Panc1 (cell line): ENCODE results near the gene EYA2. TPM values are rescaled to one million over a fixed set of nuclear protein-coding genes. Genes with fewer than 3 reads are reported as not detected.

Experiments used
- ATAC-seq: fragments of 200-7000 bp; cut with Tn5 transposase; 2 replicates; pipeline ENCODE4 v1.9.1; 2020; ENCODE audit warnings: mild to moderate bottlenecking, moderate library complexity
- BruUV-seq: library from RNA; stranded (reverse); fragments of 400-500 nt; replicated peaks from 2 replicates; lab custom pipeline; 2021; lab: Mats Ljungman, UMichigan
- CTCF ChIA-PET: fragments of 300-600 bp; sonication (Branson Sonifier 250); formaldehyde crosslinking; loops from one replicate; lab custom pipeline; 2022; ENCODE audit warnings: antibody characterized with exemption; lab: Charles Lee
- POLR2A ChIA-PET: fragments of 300-600 bp; sonication (Branson Sonifier 250); formaldehyde crosslinking; loops from one replicate; lab custom pipeline; 2022; ENCODE audit warnings: antibody characterized with exemption; lab: Charles Lee
- DNase-seq: peaks from one replicate; pipeline ENCODE4 v3.0.0-alpha.2; 2010; ENCODE audit warnings: low read depth, low spot score
- H3K27ac ChIP-seq: 2 replicates; pipeline ENCODE4 v1.5.1; 2011; ENCODE audit warnings: mild to moderate bottlenecking, low read length, inconsistent platforms
- H3K27me3 ChIP-seq: fragments of 200-500 bp; sonication (Bioruptor generic); 2 replicates; pipeline ENCODE4 v1.6.0; 2014; ENCODE audit warnings: low read length, inconsistent platforms; ENCODE audit not compliant: control insufficient read depth, insufficient read depth
- H3K36me3 ChIP-seq: fragments of 200-500 bp; sonication (Bioruptor generic); 2 replicates; pipeline ENCODE4 v1.5.1; 2014; ENCODE audit warnings: inconsistent platforms, mild to moderate bottlenecking, low read length, moderate library complexity; ENCODE audit not compliant: control insufficient read depth, insufficient read depth
- H3K4me1 ChIP-seq: 2 replicates; pipeline ENCODE4 v1.5.1; 2011; ENCODE audit warnings: inconsistent platforms, mild to moderate bottlenecking, low read length, moderate library complexity; ENCODE audit not compliant: control insufficient read depth, insufficient read depth
- H3K4me3 ChIP-seq, 2 experiments: 2 replicates each; pipeline ENCODE4 v1.5.1; 2011 to 2012; ENCODE audit warnings: low read depth in 2 of 2, low read length in 2 of 2, mild to moderate bottlenecking in 2 of 2, inconsistent platforms in 1 of 2, moderate library complexity in 1 of 2
- H3K9me3 ChIP-seq: fragments of 200-500 bp; sonication (Bioruptor generic); 2 replicates; pipeline ENCODE4 v1.5.1; 2014; ENCODE audit warnings: low read depth, mild to moderate bottlenecking, inconsistent platforms, low read length, moderate library complexity; ENCODE audit not compliant: control insufficient read depth, insufficient read depth
- POLR2AphosphoS5 ChIP-seq: IDR thresholded peaks from 2 replicates; pipeline ENCODE4 v1.6.1; 2012; ENCODE audit warnings: mild to moderate bottlenecking, low read depth, low read length, moderate library complexity
- SIN3A ChIP-seq: IDR thresholded peaks from 2 replicates; pipeline ENCODE4 v1.6.1; 2012; ENCODE audit warnings: low read depth, mild to moderate bottlenecking, low read length, moderate library complexity, borderline replicate concordance; ENCODE audit not compliant: insufficient read depth
- TCF7L2 ChIP-seq: IDR thresholded peaks from 2 replicates; pipeline ENCODE4 v1.6.1; 2011; ENCODE audit warnings: mild to moderate bottlenecking, low read depth, low read length, inconsistent platforms
- in situ Hi-C: cut with HindIII; loops from 2 replicates; pipeline ENCODE4 v1.10.0; 2016; ENCODE audit warnings: low sequenced_read_pairs, low pct_unique_long_range_greater_than_20kb
- intact Hi-C: fragments of 100-400 bp; cut with micrococcal nuclease; formaldehyde crosslinking; loops from one replicate; pipeline ENCODE4 v1.10.0; 2022; ENCODE audit not compliant: unreplicated experiment
- total RNA-seq: library from RNA; stranded (reverse); gene quantifications from one replicate; pipeline ENCODE4 v1.2.1, GENCODE V29; 2021; ENCODE audit not compliant: unreplicated experiment
- TF ChIP-seq, protein P1 (sequence below): fragments of 450-650 bp; IDR thresholded peaks from 2 replicates; pipeline ENCODE4 v1.5.1; 2017; ENCODE audit warnings: mild to moderate bottlenecking
- TF ChIP-seq, protein P2 (sequence below), 2 experiments: IDR thresholded peaks; 2 replicates each; pipeline ENCODE4 v1.6.1; 2011 to 2012; ENCODE audit warnings: low read depth in 2 of 2, control low read depth in 1 of 2, low read length in 1 of 2, mild to moderate bottlenecking in 1 of 2, moderate library complexity in 1 of 2; ENCODE audit not compliant: insufficient read depth in 1 of 2

The EYA2 gene
- total RNA-seq, 1 experiment from 2014 or later = 1.9 TPM

DNA sequence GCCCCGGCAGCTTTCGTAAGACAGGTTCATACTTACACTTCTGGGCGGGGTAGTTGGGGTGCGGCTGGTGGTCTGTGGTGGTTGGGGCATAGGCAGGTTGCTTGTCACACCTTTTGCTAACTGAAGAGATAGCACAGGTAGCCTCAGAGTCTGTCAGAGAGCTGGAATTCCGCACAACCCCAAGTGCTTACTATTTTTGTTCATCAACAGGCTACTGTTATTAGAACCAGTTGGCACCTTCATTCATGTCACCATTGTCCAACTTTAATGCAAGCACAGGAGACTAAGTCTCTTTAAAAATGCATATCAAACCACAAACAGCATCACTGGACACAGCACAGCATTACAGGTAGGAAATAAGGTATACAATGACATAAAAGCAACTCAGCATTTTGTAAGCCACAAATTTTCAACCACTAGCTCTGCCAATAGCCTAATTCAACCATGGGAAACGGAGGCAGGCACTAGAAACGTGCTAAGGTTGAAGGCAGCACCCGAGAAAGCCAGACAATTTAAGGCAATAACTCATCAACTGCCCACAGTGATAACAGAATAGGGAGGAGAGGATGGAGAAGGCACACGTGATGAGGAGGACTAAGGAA, 318.1 kb downstream of the EYA2 start:
- Histone ChIP-seq H3K36me3 (peaks cover 4% of the 10 kb centered on the region; the same call in 1 of the 2 replicates), H3K27ac (no peak overlapping the region), H3K27me3 (no peaks in the 10 kb centered on the region), H3K4me3 (no peak overlapping the region), H3K9me3 (no peaks in the 10 kb centered on the region), H3K4me1 (no peaks in the 10 kb centered on the region)
- in situ Hi-C loops = no loop called here
- intact Hi-C loops = no loop called here
- ATAC-seq = no peak
- DNase-seq = no peak
- ChIA-PET POLR2A (no interaction called here), CTCF (no interaction called here)
- no TSS peak for BruUV-seq
- TF ChIP-seq, protein P1, sequence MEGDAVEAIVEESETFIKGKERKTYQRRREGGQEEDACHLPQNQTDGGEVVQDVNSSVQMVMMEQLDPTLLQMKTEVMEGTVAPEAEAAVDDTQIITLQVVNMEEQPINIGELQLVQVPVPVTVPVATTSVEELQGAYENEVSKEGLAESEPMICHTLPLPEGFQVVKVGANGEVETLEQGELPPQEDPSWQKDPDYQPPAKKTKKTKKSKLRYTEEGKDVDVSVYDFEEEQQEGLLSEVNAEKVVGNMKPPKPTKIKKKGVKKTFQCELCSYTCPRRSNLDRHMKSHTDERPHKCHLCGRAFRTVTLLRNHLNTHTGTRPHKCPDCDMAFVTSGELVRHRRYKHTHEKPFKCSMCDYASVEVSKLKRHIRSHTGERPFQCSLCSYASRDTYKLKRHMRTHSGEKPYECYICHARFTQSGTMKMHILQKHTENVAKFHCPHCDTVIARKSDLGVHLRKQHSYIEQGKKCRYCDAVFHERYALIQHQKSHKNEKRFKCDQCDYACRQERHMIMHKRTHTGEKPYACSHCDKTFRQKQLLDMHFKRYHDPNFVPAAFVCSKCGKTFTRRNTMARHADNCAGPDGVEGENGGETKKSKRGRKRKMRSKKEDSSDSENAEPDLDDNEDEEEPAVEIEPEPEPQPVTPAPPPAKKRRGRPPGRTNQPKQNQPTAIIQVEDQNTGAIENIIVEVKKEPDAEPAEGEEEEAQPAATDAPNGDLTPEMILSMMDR = no peak
- no peak for TF ChIP-seq SIN3A
- no peak for TF ChIP-seq TCF7L2
- TF ChIP-seq, protein P2, sequence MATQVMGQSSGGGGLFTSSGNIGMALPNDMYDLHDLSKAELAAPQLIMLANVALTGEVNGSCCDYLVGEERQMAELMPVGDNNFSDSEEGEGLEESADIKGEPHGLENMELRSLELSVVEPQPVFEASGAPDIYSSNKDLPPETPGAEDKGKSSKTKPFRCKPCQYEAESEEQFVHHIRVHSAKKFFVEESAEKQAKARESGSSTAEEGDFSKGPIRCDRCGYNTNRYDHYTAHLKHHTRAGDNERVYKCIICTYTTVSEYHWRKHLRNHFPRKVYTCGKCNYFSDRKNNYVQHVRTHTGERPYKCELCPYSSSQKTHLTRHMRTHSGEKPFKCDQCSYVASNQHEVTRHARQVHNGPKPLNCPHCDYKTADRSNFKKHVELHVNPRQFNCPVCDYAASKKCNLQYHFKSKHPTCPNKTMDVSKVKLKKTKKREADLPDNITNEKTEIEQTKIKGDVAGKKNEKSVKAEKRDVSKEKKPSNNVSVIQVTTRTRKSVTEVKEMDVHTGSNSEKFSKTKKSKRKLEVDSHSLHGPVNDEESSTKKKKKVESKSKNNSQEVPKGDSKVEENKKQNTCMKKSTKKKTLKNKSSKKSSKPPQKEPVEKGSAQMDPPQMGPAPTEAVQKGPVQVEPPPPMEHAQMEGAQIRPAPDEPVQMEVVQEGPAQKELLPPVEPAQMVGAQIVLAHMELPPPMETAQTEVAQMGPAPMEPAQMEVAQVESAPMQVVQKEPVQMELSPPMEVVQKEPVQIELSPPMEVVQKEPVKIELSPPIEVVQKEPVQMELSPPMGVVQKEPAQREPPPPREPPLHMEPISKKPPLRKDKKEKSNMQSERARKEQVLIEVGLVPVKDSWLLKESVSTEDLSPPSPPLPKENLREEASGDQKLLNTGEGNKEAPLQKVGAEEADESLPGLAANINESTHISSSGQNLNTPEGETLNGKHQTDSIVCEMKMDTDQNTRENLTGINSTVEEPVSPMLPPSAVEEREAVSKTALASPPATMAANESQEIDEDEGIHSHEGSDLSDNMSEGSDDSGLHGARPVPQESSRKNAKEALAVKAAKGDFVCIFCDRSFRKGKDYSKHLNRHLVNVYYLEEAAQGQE (IDR thresholded peaks at IDR 0.05; ENCODE audit: insufficient read depth in 1 of 2, low read depth in 2 of 2, low read length in 1 of 2) = no peak
- TF ChIP-seq POLR2AphosphoS5 = no peak

DNA sequence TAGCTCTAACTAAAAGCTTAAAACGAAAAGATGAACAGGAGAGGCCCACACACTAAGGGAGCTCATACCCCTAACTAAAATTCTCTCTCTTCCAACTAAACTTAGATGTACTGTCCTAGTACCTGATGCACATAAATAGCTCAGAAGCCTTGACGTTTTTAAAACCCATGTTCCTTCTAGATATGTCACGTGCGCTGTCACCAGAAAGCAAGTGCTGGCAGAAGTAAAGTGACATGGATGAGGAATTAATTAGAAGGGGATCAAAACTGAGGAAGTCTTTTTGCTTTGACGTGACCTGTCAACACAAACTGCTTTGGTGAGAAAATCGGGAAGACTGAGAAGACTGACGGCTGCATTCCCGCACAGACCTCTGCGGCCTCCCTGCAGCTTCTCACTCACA, 319.3 kb downstream of the EYA2 start:
- in situ Hi-C loops = no loop called here
- H3K4me3 ChIP-seq = no peak overlapping the region
- TF ChIP-seq, protein P1 = no peak
- no peak for TF ChIP-seq POLR2AphosphoS5
- TF ChIP-seq SIN3A = no peak
- no peak for TF ChIP-seq TCF7L2
- TF ChIP-seq, protein P2 (IDR thresholded peaks at IDR 0.05; ENCODE audit: insufficient read depth in 1 of 2, low read depth in 2 of 2, low read length in 1 of 2) = no peak
- intact Hi-C loops = no loop called here
- no peaks in the 10 kb centered on the region for H3K4me1 ChIP-seq
- peaks cover 5% of the 10 kb centered on the region; the same call in 1 of the 2 replicates for H3K36me3 ChIP-seq
- no peaks in the 10 kb centered on the region for H3K9me3 ChIP-seq
- no TSS peak for BruUV-seq
- POLR2A ChIA-PET = interaction anchor here (0.8 kb wide), 1 partner anchor 10 kb away, joined by 7 read pairs; no protein-coding TSS in a partner anchor
- no peaks in the 10 kb centered on the region for H3K27me3 ChIP-seq
- no peak for DNase-seq
- no peak for ATAC-seq
- CTCF ChIA-PET = interaction anchor here (0.5 to 0.6 kb wide), 2 partner anchors 127 to 408 kb away, joined by 3 to 7 read pairs; no protein-coding TSS in a partner anchor
- H3K27ac ChIP-seq = no peak overlapping the region
